Stomach (tissue), 4 donors: Measurements from ENCODE around the gene NEBL.

Source experiments
- POLR2A ChIP-seq, 4 donors: fragments of 450-650 bp; IDR thresholded peaks; one replicate each; pipeline ENCODE4 v1.6.1; 2016; ENCODE audit warnings: antibody characterized with exemption in 4 of 4, control low read depth in 2 of 4, mild to moderate bottlenecking in 1 of 4, moderate library complexity in 1 of 4
- TF ChIP-seq, protein P1 (sequence below), 7 experiments: fragments of 450-650 bp in 4 of 7; fragments of 200-600 bp in 3 of 7; sonication (generic) in 3 of 7; IDR thresholded peaks; one replicate each; pipeline ENCODE4 v1.5.1; 2016 to 2019; ENCODE audit warnings: antibody characterized with exemption in 7 of 7, control low read depth in 2 of 7, mild to moderate bottlenecking in 1 of 7

DNA sequence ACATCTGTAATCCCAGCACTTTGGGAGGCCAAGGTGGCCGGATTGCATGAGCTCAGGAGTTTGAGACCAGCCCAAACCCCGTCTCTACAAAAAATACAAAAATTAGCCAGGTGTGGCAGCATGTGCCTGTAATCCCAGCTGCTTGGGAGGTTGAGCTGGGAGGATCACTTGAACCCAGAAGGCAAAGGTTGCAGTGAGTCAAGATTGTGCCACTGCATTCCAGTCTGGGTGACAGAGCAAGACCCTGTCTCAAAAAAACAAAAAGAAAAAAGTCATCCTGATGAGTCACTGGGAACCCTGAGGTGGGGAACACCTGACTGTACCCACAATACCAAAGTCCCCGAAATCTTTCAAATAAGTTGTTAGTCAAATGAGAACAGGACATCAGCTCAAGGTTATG, 80.0 kb downstream of the NEBL start:
- TF ChIP-seq, protein P1, sequence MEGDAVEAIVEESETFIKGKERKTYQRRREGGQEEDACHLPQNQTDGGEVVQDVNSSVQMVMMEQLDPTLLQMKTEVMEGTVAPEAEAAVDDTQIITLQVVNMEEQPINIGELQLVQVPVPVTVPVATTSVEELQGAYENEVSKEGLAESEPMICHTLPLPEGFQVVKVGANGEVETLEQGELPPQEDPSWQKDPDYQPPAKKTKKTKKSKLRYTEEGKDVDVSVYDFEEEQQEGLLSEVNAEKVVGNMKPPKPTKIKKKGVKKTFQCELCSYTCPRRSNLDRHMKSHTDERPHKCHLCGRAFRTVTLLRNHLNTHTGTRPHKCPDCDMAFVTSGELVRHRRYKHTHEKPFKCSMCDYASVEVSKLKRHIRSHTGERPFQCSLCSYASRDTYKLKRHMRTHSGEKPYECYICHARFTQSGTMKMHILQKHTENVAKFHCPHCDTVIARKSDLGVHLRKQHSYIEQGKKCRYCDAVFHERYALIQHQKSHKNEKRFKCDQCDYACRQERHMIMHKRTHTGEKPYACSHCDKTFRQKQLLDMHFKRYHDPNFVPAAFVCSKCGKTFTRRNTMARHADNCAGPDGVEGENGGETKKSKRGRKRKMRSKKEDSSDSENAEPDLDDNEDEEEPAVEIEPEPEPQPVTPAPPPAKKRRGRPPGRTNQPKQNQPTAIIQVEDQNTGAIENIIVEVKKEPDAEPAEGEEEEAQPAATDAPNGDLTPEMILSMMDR (IDR thresholded peaks at IDR 0.05), result no peak
- TF ChIP-seq POLR2A (IDR thresholded peaks at IDR 0.05), result no peak
